ENCODE results near the gene EXD3.
"Not testable (repeated sequence)": the region's sequence is repeated elsewhere in the genome, so short reads cannot be mapped to it uniquely, and the experiment has no call there.

EXD3 gene

DNA sequence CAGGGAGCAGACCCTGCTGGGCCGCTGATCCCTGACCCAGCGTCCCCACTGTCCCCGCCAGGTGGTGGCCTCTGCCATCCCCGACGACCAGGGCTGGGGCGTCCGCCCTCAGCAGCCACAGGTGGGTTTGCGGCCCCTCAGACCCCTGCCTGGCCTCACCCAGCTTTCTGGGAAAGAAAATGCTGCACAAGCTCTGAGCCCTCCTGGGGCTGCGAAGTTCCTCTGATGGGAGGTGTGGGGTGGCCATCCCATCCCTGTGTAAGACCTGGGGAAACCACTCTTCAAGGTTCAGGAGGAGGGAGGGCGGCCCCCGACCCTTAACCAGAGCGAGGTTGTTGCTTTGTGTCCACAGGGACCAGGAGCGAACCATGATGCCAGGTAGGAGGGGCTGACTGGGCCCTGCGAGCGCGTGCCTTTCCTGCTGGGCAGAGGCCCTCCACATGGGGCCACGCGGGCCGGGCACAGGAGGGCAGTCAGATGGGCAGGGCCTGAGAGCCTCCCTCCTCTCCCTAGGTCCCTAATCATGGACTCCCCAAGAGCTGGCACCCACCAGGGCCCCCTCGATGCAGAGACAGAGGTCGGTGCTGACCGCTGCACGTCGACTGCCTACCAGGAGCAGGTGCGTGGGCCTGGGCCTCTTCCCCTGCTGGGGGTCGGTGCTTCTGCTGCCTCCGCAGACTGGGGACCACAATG is 7.9 kb upstream of the EXD3 start:
- DNase-seq, result no peak

DNA sequence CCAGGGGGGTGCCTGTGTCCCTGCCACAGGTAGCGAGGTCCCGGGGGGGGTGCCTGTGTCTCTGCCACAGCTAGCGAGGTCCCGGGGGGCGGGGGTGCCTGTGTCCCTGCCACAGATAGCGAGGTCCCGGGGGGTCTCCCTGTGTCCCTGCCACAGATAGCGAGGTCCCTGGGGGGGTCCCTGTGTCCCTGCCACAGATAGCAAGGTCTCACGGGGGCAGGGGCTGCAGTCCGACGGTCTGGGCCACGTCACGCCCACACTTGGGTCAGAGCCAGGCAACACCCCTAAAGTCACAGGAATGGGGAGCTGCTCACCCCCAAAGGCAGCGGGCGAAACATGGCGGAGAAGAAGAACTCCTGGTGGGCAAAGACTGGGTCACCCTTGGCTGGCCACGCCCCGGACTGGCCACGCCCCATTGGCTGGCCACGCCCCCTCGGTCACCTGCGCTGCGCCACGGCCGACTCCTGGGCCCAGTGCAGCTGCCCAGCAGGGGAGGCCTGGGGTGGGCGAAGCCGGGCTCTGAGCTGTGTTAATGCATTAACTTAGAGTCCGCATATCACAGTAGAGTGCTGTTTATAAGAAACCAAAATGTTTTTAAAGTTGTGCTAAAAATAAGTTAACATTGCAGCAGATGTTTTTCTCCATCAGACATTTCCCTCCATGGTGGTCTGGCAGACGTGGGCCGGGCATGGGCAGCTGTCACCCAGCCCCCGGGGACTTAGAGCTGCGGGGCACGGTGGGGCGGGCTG is 7.2 kb upstream of the EXD3 start:
- no peak for DNase-seq

DNA sequence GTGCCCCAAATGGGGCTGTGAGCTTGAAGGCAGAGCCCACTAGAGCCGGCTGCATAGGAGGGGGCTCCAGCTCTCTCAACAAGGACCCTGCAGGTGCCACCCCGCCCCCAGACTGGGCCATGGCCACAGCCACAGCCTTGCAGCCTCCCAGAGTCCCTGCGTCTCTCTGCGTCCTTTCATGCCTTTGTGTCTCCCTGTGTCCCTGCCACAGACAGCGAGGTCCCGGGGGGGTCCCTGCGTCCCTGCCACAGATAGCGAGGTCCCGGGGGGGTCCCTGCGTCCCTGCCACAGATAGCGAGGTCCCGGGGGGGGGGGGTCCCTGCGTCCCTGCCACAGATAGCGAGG is 6.6 kb upstream of the EXD3 start:
- DNase-seq, result no peak

DNA sequence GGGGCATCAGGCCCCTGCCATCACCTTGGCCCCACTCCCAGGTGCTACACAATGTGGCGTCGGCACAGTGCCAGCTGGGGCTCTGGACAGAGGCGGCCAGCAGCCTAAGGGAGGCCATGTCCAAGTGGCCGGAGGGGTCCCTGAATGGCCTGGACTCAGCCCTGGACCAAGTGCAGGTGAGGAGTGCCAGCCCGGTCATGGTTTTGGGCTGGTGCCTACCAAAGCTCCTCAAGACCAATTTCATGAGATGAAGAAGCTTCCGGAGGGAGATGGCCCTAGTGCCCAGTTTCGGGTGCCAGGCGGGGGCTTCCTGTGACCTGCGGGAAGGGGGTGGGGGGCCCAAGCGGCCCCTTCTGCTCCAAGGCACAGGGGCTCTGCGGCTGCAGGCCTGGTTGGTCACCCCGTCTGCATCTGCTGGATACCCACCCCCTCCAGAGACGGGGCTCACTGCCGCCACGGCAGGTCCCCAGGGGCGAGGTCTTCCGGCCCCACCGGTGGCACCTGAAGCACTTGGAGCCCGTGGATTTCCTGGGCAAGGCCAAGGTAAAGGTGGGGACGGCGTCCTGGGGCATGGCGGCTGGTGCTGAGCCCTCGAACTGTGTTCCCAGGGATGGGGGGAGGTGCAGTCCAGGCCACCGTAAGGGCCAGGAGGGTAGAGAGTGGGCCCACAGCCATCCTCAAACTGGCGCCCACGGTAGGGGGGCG is 6.0 kb upstream of the EXD3 start:
- DNase-seq, result no peak

DNA sequence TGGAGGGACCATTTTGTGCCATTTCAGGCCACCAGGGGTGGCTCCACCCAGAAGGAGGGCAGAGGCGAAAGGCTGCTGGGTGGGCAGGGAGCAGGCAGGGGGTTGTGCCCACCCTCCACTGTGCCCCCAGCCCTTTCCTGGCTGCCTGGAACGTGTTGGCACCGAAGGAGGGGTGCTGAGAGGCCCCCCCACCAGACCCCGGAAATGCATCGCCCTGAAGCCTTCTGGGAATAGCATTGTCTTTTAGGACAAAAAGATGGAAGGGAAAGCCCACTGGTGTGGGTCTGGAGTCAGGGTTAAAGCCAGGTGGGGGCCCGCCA is 5.3 kb upstream of the EXD3 start:
- DNase-seq, result no peak

DNA sequence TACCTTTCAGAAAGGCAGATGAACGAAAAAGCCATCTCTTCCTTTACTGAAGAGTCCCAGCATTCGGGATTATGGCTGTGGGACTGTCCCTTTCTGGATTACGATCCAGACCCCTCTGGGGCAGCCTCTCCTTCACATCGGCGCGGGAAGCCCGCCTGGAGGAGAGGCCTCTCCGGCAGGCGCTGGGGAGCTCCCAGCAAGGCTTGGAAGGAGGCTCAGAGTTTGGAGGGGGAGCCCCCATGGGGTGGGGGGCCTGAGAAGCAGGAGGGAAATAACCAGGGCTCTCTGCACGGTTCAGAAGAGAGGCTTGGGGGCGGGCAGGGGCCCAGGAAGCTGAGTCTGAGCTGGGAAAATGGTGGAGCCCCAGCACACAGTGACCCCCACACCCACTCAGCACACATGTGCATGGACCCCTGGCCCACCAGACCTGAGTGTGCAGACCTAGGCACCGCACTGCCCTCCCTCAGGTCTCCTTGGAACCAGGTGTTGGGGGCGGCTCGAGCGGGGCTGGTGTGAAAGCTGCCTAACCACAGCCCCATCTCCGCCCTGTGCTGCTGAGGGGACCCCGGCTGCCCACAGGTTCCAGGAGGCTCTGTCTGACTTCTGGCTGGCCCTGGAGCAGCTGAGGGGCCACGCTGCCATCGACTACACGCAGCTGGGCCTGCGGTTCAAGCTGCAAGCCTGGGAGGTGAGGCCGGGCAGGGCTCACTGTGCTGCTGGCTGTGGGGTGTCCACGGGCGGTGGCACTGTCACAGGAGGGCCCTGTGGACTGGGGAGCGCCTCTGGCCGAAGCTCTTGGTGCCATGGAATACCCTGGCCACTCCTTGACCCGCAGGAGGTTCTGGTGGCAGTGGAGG is 4.7 kb upstream of the EXD3 start:
- no peak for DNase-seq

DNA sequence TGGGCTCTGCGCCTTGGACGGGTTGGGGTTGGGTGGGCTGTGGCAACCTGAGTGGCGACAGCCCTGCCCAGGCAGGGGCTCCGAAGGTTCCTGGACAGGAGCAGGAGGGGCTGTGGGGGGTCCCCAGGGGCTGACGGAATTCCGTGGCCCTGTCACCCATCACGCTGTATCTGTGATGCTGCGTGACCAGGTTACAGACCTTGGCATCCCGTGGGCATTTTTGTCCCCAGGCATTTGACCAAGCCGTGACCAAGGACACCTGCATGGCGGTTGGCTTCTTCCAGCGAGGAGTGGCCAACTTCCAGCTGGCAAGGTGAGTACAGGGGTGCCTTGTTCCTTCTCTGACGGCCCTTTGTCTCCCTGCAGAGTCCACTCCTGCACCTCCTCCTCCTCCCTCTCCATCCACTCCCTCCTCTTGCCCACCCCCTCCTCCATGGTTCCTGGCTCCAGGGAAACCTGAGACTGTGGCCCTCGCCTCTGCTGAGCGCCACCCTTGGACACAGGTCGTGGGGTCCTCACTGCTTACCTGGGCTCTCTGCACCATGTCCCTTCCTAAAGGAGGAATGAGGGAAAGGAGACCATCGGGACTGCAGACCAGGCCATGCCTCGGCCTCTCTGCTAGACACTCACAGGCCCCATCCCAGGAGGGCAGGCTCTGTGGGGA is 3.2 kb upstream of the EXD3 start:
- no peak for DNase-seq

DNA sequence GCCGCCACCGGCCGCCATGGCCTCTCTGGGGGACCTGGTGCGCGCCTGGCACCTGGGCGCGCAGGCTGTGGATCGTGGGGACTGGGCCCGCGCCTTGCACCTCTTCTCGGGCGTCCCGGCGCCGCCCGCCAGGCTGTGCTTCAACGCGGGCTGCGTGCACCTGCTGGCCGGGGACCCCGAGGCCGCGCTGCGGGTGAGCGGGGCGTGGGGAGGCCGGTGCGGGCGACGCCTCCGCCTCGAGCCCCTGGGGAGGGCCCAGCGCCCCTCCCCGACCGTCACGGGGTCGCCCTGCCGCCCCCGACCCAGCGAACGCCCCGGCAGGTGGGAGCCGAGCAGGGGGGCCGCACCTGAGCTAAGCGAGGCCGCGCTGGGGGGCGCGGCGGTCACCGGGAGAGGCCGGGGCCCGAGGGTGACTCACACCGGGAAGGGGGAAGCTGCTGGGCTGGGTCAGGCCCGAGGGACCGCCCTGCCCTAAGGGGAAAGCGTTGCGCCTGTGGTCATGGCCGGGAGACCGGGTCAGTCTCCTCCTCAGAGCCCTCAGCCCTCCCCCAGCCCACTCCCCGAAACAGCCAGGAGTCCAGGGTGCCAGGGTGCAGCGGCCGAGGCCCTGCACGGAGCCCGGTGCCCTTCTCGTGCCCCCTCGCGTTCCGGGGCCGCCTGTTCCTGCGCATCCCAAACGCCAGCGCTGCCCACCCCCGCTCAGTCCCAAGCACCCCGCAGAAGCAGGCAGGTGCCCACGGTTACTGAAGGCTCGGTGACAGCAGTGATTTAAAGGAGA is 741 bp upstream of the EXD3 start:
- no peak for DNase-seq

DNA sequence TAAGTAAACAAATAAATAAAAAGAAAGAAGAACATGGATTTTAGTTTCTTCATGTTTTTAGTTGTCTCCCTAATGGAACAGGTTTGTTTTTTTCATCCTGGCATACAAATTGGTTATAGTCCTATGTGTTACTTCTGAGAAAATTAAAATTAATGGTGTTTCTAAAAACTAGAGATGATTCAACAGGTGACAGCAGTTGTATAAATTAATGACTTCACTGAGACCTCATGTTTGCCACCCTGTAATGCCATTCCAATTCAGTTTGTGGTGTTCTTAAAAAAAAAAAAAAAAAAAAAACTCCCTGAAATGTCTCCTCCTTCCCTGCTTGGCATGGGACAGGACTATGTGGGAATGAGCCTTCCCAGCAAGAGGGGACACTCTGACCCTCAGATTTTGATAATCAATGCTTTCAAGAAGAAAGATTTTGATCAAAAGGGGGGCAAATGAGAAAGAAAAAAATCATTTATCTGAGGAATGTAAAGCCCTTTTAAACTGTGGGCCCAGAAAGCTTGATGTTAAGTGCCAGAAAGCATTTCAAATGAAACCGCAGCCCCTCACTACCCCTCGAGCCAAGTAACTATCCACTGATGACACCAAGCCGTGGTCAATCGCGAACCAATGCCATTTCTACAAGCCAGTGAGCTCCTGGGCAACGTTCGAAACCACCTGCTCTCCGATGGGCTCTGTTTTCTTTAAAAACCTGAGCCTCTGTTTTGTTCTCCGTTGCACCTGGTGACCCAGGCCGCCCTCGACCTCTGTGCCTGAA is 941 bp downstream of the EXD3 start:
- no peak for DNase-seq

DNA sequence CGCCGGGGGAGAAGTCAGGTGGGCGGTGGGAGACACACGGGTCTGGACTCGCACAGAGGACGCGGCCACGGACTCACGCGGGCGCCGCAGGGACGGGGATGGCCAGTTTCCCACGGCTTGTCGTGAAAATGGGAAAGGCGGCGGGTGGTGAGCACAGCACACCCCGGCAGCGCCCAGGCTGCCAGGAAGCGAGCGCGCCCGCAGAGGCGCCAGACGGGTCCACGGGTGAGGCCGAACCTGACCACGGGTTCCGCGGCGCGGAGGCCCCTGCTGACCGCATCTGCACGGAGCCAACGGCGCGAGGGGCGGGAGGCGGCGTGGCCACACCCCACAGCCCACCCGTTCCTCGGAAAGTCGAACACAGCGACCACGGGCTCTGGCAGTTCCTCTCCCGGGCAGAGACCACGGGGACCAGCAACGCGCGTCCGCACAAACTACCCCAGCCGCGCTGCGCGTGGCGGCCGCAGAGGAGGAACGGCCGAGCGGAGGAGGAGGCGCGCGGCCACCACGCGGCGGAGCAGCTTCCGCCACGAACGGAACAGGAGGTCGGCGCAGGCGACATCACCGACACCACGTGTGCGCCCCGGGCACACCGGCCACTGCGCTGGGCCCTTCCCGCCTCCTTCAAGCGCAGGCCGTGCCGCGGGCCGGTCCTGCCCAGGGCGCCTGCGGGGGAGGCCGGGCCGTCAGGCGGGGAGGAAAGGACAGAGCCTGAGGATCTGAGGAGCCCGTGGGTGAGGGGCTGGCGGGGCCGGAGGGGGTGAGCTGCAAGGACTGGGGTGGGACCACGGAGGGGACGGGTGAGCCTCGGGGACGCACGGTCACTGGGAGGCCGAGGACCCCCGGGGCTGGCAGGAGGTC is 5.6 kb downstream of the EXD3 start:
- no peak for DNase-seq

DNA sequence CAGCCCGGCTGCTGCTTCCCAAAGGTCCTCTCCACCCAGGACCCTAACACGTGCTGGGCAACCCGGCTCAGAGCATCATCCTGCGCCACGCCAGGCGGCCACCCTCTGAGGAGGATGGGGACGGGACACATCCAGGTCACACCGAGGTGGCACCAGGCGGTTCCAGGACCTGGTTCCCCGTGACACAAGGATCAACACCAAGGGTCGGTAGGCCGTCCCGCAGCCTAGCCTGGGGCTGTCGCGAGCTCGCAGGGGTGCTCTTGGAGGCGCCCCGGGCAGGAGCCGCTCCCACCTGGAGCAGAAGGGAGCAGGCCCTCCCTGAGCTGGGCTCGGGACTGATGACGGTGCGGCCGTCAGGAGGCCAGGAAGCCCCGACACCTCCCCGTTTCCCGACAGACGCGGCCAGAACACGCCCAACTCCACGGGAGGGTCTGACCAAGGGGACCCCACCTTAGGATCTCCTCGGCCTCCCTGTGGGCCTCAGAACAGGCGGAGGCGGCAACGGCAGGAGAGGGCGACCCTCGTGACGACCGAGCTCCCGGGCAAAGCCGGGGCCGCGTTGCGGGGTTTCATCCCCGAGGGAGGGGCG is 6.3 kb downstream of the EXD3 start:
- DNase-seq, result no peak

DNA sequence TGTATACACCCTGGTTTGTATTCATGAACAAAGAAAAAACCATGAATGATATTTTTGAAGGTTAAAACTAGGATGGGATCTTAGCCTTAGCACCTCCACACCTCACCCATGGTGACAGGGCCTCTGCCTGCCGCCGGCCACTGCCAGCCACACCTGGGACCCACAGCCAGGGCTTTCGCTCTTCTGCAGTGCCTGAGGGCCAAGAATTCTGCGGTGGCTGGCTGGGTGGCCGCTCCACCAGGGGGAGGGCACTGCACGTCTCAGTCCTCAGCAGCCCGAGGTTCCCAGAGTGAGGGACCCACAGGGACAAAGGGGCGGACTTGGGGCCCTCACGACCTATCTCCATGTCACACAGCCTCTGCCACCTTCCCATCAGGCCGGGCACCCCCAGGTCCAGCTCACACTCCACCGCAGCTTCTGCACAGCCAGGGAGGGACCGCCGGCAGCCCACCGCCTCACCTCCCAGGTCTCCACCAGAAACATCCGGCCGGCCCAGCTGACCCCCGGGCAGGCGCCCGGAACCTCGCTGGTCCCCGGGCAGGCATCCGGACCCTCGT is 6.9 kb downstream of the EXD3 start:
- no peak for DNase-seq

DNA sequence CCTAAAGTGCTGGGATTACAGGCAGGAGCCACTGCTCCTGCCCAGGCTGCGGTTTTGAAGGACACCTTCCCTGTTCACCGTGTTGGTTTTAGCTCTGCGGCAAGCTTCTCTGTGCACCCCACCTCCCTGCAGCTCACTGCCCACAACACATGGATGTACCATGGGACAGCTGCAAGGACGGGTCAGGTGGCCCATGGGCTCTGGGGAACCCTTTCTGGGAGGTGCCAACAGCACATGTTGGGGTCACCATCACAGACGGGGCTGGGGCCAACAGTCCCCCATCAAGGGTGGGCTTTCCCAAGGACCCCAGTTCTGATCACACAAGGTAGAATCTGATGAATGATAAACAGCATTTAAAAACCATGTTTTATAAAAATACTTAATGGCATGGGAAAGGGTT is 7.5 kb downstream of the EXD3 start:
- DNase-seq, result no peak

DNA sequence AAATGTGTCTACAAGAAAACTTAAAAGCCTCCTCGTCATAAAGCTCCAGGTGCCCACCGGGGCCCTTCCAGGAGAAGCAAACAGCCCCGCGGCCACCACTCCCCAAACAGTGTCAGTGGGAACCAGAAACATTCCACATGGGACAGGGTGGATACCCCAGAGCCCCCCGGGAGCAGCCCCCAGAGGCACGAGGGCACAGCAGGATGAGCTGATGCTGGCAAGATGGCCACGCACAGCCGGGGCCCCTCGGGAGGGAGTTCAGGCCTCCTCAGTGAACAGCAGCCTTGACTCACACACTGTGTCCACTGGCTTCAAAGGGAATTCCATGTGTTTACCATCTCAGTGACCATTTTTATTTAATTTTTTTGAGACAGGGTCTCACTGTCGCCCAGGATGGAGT is 10.5 kb downstream of the EXD3 start:
- no peak for DNase-seq

DNA sequence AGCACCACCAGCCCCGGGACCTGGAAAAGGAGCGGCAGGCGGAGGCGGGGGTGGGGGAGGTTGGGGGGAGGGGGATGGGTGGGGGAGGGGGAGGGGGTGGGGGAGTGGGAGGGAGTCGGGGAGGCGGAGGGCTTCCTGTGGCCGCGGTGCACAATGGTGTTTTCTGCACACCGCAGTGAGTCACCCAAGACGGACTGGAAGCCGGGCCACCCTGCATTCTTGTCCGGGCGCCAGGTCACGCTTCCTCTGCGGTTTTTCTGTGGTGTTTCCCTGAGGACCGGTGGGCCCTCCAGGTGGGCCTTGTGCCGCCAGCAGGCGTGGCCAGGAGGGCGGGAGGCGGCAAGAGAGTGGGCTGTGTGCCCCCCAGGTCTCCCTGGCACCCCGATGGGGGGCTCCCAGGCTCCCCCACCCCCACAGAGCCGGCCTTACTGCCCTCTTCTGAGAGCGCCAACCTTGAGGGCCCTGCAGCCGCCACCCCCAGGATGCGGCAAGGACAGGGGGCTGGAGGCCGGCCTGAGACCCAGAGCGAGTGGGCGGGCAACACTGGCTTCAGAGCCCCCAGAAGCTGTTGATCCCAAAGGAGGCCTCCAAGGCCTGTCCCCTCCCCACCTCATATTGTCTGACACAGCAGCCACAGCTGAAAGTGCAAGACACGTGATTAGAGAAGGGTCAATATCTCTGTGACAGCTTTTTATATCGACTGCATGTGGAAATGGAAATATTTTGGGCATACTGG is 11.1 kb downstream of the EXD3 start:
- no peak for DNase-seq

DNA sequence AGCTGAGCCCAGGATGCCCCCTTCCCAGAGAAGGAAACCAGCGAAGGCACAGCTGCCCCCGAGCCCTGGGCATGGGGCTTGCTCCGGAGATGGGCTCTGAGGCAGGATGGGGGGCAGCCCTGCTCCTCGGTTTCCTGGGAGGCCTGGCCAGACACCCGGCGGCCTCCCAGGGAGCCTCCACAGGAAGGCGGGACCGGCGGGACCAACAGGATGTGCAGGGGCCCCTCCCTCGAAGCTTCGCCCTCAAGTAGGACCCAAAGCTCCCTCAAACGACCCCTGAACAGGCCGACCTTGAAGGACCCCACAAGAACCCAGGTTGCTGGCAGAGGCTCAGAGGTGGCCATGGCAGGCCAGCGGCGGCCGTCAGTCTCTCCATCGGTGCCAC is 11.7 kb downstream of the EXD3 start:
- no peak for DNase-seq

DNA sequence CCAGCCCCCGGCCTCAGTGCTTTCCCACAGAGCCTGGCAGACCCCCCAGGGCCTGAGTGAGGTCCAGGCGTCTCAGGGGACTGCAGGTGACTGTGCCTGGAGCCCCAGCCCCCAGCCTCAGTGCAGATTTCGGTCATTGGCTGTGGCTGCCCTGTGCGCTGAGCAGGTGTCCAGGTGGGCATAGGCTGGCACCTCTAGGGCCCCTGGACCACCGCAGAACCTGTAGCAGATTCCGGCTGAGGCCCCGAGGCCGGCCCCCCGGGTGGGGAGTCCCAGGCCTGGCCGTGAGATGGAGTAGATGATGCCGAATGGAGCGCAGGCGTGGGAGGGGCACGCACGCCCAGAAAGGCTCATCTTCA is 12.1 kb downstream of the EXD3 start:
- no peak for DNase-seq

DNA sequence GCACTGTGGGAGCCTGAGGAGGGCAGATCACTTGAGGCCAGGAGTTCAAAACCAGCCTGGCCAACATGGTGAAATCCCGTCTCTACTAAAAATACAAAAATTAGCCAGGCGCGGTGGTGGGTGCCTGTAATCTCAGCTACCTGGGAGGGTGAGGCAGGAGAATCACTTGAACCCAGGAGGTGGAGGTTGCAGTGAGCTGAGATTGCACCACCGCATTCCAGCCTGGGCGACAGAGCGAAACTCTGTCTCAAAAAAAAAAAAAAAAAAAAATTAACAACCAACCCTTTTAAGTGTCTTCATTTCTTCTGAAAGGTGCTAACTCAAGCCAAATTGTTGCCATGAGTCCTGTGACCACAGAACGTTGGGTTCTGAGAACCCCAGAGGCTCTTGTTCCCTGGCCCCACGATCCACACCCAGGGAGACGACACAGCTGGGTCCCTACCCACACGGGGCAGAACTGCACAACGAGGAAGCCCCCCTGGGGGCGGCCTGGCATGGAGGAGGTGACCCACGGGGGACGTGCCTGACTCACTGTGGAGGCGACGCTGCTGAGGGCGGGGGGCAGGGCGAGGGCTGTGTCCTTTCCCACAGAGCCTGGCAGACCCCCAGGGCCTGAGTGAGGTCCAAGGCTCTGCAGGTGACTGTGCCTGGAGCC is 12.6 kb downstream of the EXD3 start:
- DNase-seq, result not testable (repeated sequence)
